ENCODE results near the gene RNU4-1. TPM values are rescaled to one million over a fixed set of nuclear protein-coding genes. Genes with fewer than 3 reads are reported as not detected.
A peak's percentile ranks its signal among the peaks of the same experiment; 100 is the strongest.
"Not testable (repeated sequence)": the region's sequence is repeated elsewhere in the genome, so short reads cannot be mapped to it uniquely, and the experiment has no call there.

The RNU4-1 gene
- total and polyA plus RNA-seq, 8 donors, result under 0.01 TPM; not detected in 4

- 55 to 69% (median 61%) methylated on average over 5 of the region's 5 CpGs for WGBS, 5 donors
- H3K9me3 ChIP-seq, result no peaks in the 10 kb centered on the region
- TF ChIP-seq POLR2A (IDR thresholded peaks at IDR 0.05), result no peak
- TF ChIP-seq POLR2AphosphoS5 (IDR thresholded peaks at IDR 0.05), result no peak
- TF ChIP-seq EP300 (IDR thresholded peaks at IDR 0.05), result no peak
- no peak for TF ChIP-seq CTCF (IDR thresholded peaks at IDR 0.05)
- peak overlapping the region in 4 of 5 donors; percentile 30 to 88 (median 86) for H3K27ac ChIP-seq
- peaks cover 0 to 11% (median 5%) of the 10 kb centered on the region in 4 donors for H3K36me3 ChIP-seq
- intact Hi-C loops (cut with DNase I; ENCODE audit: low total_unique reads), result no loop called here
- H3K4me3 ChIP-seq, result no peak overlapping the region
- H3K4me1 ChIP-seq, result peaks cover 57 to 100% (median 79%) of the 10 kb centered on the region in 4 donors
- DNase-seq, result no peak
- no peaks in the 10 kb centered on the region for H3K27me3 ChIP-seq
Observed at GRCh38 chr12:120258323-120258896, 34.6 kb downstream of the RNU4-1 start.

- intact Hi-C loops (cut with DNase I; ENCODE audit: low total_unique reads), result no loop called here
- Histone ChIP-seq H3K4me1 (peaks cover 49 to 100% (median 78%) of the 10 kb centered on the region in 4 donors), H3K36me3 (peaks cover 0 to 11% (median 5%) of the 10 kb centered on the region in 4 donors), H3K4me3 (no peak overlapping the region), H3K27me3 (no peaks in the 10 kb centered on the region), H3K27ac (peak overlapping the region; percentile 73 to 88 (median 85)), H3K9me3 (no peaks in the 10 kb centered on the region)
- TF ChIP-seq EP300 (IDR thresholded peaks at IDR 0.05), result no peak
- peak; percentile 27 to 50 (median 43) for TF ChIP-seq POLR2AphosphoS5 (IDR thresholded peaks at IDR 0.05)
- TF ChIP-seq CTCF (IDR thresholded peaks at IDR 0.05), result peak in 1 of 7 experiments; percentile 8
- TF ChIP-seq POLR2A (IDR thresholded peaks at IDR 0.05), result no peak
- DNase-seq, result peak; percentile 42 to 92
- 5 to 35% (median 22%) methylated on average over 6 to 9 of the region's 9 CpGs for WGBS, 5 donors
Observed at GRCh38 chr12:120257041-120257821, 35.8 kb downstream of the RNU4-1 start.

GRCh38 chr12:120254809-120255208, 38.2 kb downstream of the RNU4-1 start:
- TF ChIP-seq EP300 (IDR thresholded peaks at IDR 0.05) (no peak), POLR2A (IDR thresholded peaks at IDR 0.05) (no peak), CTCF (IDR thresholded peaks at IDR 0.05) (no peak), POLR2AphosphoS5 (IDR thresholded peaks at IDR 0.05) (no peak)
- no peaks in the 10 kb centered on the region for H3K9me3 ChIP-seq
- H3K36me3 ChIP-seq, result peaks cover 0 to 11% (median 5%) of the 10 kb centered on the region in 4 donors
- H3K4me1 ChIP-seq, result peaks cover 54 to 100% (median 85%) of the 10 kb centered on the region in 4 donors
- no peak overlapping the region for H3K4me3 ChIP-seq
- no peaks in the 10 kb centered on the region for H3K27me3 ChIP-seq
- intact Hi-C loops (cut with DNase I; ENCODE audit: low total_unique reads), result no loop called here
- H3K27ac ChIP-seq, result peak overlapping the region in 4 of 5 donors; percentile 77 to 88 (median 86)
- WGBS, 5 donors, result 84 to 92% (median 88%) methylated on average over 7 of the region's 7 CpGs
- DNase-seq, result no peak

GRCh38 chr12:120253313-120253712, 39.7 kb downstream of the RNU4-1 start:
- H3K9me3 ChIP-seq; H3K4me3 ChIP-seq; intact Hi-C loops (cut with DNase I; ENCODE audit: low total_unique reads); H3K27me3 ChIP-seq; DNase-seq: not testable (repeated sequence)
- Histone ChIP-seq H3K27ac (peak overlapping the region in 4 of 5 donors; percentile 67 to 88 (median 82)), H3K36me3 (peaks cover 0 to 11% (median 5%) of the 10 kb centered on the region in 4 donors), H3K4me1 (peaks cover 61 to 100% (median 84%) of the 10 kb centered on the region in 4 donors)
- 68 to 82% (median 79%) methylated on average over 6 of the region's 6 CpGs for WGBS, 5 donors
